Activated CD4-positive, alpha-beta T cell treated with anti-CD3 and anti-CD28 coated beads, Interleukin-2, Interleukin-6, amounts not matched to agents 100 ng/mL and 50 ng/mL, durations not matched to agents 16 hours and 8 hours (primary cell): ENCODE data around the gene KDM1A.

Experiments
- DNase-seq: peaks from one replicate; pipeline ENCODE4 v3.0.0-alpha.2; 2020

Gene KDM1A

DNA sequence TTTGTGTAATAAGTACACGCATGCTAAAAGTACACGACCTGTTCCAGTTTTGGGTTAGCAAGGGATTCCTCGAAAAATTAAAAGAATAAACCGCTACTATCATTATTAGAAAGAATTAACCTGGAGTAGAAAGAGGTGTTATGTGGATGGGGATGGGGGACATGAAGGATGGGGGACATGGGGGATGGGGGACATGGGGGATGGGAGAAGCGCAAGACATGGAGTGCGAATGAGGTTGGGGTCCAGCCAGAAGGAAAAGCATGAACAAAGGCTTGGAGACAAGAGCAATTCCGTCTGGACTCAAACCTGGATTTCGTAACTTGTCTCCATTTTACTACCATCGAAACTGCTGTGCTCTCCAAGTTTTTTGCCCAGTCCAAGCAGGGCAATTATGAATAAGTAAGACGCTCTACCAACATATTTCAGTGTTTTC lies 591 bp upstream of the KDM1A start:
- DNase-seq: no peak

DNA sequence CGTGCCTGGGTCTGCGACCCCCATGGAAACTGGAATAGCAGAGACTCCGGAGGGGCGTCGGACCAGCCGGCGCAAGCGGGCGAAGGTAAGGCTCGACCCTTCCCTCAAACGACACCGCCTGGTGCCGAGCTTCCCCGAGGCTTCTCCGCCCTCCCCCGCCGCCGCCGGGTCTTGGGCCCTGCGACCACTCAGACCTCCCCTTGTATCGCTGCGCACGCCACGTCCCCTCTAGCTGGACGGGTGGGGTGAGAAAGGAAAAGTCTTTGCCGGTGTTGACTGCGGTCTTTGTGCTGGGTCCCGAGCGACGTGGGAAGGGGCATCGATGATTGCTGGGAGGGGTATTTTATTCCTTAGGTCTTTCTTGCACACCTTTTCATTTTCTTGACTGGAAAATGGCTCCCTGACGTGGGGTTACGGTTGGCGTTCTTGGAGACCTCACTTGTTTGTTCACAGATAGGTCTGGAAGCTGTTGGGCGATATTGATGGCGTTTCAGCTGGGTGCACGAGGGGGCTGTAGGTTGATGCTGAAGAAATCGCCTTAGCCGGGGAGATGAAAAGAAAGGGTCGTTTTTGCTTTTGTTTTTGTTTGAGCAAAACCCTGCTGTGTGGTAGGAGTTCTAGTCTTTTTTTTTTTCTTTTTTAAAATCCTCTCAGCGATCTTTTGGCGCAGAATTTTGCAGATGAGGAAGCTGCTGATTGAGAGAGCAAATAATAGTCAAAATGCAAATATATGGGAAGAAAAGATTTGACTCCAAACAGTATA lies 776 bp downstream of the KDM1A start:
- DNase-seq: peak; percentile 27

DNA sequence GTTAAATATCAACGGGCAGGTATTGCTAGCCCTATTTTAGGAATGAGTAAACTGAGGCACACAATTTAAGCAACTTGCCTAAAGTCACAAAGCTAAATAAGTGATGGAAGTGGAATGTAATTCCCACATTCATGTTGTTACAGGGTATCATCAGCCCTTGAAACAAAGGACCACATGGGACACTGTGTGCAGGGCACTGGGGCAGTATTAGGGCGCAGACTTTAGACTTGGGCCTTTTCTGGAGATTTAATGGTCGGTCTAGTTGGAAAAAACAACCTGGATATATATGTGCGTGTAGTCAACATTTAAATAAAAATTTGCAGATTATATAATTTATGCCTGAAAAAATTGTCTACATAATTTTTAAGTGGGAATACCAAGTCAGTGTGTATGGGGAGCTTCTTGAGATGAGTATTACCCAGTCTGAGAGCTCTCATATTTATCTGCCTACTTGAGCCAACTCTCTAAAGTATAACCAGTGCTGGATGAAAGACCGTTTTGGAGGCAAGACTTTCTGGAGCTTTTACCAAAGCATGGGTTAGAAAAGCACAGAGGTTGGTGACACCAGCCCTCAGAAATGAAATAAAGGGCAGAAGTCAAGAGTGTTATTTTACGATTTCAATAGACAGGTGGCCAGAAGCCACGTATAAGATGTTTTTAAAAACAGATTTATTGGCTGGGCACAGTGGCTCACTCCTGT lies 1.6 kb downstream of the KDM1A start:
- no peak for DNase-seq

DNA sequence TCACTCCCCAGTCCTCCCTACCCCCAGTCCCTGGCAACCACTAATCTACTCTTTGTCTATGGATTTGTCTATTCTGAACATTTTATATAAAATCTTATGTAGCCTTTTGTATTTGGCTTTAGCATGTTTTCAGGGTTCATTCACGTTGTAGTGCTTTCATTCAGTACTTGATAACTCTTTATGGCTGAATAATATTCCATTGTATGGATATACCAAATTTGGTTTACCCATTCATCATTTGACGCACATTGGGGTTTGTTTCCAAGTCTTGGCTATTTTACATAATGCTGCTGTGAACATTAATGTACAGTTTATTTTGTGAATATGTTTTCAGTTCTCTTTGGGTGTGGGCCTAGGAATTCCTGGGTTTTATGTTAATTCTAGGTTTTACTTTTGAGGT lies 2.6 kb downstream of the KDM1A start:
- no peak for DNase-seq

DNA sequence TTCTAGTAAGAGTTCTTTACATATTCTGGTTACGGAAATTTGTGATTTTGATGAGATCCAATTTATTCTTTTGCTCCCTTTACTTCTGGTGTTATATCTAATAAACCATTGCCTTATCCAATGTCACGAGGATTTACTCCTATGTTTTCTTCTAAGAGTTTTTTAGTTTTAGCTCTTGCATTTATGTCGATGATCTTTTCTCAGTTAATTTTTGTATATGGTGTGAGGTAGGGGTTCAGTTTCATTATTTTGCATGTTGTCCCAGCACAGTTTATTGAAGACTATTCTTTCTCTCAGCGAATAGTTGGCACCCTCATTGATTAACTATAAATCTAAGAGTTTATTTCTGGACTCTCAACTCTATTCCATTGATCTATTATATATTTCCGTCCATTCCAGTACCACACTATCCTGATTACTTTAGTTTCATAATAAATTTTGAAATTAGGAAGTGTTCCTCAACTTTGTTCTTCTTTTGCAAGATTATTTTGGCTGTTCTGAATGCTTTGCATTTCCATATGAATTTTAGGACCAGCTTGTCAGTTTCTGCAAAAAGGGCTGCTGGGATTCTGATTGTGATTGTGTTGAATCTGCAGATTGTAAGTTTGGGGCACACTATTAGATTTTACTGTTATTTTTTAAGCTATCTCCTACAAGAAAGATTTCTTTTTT lies 4.0 kb downstream of the KDM1A start:
- DNase-seq: no peak

DNA sequence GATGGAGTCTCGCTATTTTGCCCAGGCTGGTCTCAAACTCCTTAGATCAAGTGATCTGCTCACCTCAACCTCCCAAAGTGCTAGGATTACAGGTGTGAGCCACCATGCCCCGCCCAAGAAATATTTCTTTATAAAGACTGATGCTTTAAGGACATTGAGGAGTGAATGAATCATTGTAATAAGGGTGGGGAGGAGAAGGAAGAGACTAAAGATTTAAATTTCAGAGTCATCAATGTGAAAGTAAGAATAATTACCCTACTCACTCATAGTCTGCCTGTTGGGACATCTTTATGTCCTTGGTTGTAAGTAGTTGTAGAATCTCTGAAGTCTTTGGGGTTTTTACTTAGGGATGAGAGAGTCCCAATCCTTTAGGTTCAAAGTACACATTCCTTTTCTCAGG lies 7.3 kb downstream of the KDM1A start:
- DNase-seq: no peak

DNA sequence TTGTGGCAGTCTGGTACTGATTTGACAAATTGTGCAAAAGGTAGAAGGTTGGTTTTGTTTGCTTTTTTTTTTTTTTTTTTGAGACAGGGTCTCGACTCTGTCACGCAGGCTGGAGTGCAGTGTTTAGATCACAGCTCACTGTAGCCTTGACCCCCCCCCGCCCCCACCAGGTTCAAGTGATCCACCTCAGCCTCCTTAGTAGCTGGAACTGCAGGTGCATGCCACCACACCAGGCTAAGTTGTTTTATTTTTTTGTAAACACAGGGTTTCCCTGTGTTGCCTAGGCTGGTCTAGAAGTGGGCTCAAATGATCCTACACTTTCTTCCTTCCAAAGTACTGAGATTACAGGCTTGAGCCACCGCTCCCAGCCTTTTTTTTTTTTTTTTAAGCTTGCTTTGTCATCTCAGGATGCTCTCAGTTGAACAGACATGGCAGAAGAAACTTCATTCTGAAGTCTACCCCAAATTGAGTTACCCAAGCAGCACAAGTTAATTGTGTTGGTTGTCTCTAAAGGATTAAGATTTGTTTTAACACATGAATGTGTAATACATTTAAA lies 8.2 kb downstream of the KDM1A start:
- no peak for DNase-seq

DNA sequence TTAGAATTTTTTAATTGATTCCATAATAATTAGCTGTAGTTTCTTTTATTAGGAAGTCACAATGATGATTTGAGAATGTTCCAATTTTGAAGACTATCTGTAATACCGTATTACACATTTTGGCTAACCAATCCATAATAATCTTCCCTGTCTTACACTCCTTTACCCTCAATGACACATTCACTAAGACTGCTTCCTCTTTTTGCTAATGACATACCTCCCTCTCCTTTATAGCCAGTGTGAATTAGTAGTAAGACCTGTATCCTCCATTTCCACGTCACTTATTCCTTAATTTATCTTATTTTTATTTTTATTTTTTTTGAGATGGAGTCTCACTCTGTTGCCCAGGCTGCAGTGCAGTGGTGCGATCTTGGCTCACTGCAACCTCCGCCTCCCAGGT lies 10.1 kb downstream of the KDM1A start:
- no peak for DNase-seq

DNA sequence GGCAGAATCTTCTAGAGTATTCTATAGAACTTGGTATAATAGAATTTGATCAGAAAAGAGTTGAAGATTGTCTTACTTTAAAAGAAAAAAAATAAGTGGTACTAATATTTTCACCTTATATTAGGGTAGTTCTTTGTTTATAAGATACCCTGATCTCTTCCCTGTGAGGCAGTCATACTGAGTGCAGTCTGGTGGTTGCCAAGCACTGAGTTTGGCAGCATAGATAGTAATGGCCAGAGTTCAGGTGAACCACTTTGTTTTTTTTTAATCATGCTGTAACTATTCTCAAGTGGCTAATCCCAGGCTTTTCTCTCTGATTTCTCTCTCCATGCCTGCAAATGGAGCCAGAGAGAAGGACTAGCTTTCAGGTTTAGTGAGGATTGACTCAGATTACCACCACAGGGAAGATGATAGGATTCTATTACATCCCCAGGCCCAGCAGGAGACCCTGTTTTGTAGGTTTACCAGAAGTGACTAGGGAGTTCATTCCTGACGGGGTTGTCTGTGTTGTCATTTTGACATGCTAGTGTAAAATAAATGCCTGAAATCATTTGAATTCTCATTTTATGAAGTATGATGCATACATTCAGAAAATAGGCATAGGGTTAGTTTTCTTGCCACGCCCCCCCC lies 16.7 kb downstream of the KDM1A start:
- no peak for DNase-seq

DNA sequence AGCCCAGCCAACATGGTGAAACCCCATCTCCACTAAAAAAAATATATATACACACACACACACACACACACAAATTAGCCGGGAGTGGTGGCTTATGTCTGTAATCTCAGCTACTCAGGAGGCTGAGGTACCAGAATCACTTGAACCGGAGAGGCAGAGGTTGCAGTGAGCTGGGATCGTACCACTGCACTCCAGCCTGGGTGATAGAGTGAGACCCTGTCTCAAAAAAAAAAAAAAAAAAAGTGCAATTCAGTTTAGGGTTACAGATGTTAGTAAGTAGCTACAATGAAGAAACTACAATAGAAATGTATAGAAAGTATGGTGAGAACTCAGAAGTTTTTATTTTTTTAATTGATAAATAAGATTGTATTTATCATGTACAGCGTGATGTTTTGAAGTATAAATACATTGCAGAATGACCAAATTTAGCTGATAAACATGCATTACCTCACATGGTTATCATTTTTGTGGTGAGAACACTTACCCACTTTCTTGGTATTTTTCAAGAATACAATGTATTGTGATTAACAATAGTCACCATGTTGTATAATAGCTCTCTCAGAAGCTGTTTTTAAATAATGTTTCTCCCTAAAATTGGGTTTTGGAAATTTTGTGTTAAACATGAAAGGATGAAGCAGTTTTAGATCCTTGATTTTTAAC lies 17.9 kb downstream of the KDM1A start:
- no peak for DNase-seq

DNA sequence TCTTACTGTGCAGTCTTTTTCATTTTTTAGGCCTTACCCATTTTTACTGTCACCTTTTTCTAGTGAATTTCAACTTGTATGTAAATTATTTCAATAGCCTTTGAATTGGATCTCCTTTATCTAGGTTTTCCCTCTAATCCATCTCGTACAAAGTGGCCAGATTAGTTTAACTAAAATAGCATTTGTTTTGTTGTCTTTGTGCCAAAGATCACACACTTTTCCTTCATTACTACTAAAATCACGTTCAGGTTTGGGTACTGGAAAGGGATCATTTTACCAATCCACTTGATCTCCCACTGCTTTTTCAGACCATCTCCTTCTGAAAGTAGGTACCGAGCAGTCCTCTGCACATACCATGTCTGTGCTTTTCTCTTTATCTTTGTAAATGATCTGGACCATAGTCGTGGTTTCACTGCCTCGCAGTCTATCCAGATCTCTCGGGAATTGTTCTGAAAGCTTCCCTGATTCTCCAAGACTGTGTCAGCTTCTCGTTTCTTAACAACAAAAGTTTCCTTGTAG lies 20.1 kb downstream of the KDM1A start:
- no peak for DNase-seq

DNA sequence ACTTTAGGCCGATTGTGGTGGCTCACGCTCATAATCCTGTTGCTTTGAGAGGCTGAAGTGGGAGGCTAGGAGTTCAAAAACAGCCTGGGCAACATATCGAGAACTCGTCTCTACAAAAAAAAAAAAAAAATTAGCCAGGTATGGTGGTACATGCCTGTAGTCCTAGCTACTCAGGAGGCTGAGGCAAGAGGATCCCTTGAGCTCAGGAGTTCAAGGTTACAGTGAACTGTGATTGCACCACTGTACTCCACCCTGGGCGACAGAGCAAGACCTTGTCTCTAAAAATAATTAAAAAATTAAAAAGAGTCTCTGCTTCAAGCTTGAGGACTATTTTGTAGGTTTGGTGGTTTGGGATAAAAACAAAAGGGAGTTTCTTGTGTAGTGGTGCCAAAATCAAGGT lies 21.2 kb downstream of the KDM1A start:
- DNase-seq: no peak

DNA sequence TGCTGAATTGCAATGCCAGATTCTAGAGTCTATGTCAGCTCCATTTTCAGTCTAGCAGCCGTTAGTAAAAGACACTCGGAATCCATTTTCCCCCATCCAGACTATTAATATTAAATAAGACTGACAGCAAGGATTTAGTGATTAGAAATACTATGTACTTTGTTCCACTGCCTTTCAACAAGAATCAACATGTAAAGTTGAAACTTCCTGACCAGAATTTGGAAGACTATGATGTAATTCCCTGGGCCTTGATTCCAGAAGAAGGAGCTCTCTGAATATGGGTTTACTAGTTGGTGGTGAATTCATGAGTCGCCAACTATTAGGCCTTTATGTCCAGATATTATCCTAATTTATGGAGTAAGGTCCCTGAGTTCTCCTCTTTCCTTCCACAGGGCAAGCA lies 24.8 kb downstream of the KDM1A start:
- DNase-seq: no peak

DNA sequence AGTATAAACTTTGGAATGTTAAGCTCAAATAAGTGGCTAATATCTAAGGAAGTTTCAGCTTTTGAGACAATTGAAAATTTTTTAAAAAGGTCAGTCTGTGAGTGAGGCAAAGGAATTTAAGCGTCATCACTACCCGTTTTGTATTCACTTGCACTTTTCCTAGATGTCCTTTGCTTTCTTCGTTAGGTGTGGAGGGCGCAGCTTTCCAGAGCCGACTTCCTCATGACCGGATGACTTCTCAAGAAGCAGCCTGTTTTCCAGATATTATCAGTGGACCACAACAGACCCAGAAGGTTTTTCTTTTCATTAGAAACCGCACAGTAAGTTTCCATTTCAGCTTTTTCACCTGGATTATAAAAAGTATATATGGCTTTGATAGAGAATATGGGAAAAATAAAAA lies 30.9 kb downstream of the KDM1A start:
- DNase-seq: no peak

DNA sequence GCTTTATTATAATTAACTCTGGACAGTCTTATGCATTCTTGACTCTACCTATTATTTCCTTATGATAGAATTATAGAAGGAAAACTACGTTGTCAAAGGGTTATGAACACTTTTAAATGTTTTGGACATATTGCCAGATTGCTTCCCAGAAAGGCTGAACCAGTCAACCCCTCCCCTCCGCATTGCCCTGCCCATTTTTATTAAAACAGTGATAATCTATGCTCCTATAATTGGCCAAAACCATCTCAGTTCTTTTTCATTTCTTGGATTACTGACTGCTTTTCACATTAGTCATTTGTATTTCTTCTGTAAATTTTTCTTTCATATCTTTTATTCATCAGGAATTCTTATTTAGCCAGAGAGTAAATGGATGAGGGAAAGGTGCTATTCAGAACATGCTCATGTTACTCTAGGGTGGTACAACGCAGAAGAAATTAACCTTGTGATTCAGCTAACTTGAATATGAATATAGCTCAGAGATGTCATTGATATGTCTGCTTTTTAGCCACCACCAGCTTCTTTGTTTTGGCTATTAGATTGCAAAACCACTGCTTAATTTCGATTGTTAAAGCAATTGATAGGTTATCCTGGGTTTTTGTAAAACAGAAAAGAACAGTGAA lies 32.1 kb downstream of the KDM1A start:
- DNase-seq: no peak

DNA sequence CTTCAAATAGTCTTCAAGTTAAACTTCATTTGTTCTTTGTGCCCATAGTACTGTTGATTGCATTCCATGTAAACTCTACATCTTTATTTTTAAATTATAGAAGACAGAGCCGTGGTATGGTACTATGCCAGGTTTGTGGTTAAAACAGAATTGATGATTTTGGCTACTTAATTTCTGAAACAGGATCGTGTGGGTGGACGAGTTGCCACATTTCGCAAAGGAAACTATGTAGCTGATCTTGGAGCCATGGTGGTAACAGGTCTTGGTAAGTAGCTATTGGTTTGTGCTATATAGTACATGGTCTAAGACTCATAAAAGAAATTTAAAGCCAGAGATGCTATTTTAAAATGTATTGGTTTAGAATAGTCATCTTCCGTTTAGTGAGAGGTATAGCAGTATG lies 38.0 kb downstream of the KDM1A start:
- no peak for DNase-seq

DNA sequence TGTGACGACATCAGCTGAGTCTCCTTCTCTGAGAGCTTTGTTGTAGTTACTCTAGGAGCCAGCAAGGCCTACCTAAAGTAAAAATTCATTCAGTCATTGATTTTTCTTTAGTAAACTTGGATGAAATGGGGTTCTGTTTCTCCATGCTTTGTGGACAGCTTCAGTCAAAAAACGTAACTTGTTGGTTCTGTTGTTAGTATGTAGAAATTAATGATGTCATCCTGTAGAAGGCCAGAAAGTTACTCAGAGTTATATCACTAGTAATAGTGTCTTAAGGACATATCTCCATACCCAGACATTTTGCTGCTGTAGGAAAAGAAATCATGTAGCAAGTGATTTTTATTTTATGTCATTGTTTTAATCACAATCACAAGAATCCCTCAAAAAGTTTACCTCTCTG lies 43.0 kb downstream of the KDM1A start:
- no peak for DNase-seq

DNA sequence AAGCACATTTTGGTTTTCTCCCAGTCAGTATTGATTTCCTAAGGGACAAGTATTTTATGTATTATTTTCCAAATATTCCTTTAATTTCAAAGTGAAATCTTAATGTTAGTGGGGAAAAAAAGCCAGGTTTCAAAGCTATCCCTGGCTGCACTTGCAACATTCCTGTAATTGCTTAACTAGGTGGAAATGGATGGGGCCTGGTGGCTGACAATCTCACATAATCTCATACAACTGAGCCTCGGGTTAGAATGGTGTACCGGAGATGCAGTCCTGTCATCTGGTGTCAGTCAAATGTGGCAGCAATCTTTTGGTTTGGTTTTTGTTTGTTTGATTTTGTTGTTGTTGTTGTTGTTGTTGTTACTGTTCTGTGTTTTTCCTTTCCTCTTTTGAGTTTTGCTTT lies 46.1 kb downstream of the KDM1A start:
- DNase-seq: no peak

DNA sequence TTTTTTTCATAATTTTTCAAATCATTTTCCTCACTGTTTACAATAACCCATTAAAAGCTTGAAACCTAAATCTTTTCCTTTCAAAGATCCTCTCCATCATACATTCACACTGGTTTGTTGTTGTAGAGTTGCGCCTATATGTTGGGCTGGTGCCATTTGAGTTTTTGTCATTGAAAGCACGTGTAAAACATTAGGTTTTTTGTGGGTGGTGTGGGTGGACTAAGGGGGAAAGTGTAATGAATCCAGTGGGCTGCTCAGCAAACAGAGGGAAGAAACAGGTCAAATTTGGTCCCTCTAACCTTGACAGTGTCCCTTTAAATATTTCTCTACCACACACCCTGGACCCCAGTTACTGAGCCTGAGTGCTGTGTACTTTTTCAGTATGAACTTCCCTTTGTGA lies 46.8 kb downstream of the KDM1A start:
- DNase-seq: no peak

DNA sequence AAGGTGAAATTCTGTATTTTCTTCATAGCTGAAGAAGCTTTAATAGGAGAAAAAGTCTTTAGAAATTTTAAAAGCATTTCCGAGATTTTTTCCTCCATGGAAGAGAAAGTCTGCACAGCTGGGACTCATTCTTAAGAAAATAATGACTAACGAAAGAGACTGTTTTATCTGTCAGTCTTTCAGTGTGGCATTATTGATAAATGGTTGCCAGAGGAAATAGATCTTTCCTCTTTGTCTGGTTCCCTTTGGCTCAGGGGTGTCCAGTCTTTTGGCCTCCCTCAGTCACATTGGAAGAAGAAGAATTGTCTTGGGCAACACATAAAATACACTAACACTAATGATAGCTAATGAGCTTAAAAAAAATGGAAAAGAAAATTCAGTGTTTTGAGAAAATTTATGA lies 49.9 kb downstream of the KDM1A start:
- DNase-seq: no peak

DNA sequence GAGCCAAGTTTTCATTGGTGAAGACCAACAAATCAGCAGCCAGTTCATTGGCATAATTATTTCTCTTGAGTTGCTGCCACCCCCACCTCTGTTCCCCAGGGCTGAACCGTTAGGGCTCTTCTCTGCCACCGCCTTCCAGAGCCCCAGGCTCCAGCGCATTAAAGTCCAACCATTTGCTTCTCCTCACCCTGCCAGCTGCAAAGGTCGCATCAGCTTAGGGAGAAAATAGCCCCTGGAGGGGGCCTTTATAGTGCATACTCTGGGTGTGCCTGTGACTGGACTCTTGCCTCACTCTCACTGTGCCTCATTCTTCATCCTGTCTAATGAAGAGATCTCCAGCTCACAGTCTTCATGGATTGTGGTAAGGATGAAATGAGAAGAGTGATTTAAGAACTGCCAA lies 50.4 kb downstream of the KDM1A start:
- no peak for DNase-seq

DNA sequence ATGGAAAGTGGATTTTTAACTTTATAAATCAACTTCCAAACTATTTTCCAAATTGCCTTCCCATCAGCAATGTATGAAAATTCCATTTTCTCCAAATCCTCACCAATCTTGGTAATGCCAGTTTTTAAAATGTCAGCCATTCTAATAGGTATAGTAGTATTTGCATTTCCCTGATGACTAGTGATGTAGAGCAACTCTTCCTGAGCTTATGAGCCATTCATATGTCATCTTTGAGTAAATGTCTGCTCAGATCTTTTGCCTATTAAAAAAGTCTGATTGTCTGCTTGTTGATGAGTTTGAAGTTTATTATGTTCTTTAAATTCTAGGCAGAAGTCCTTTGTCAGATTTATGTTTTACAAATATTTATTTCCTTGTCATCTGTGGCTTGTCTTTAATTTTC lies 54.7 kb downstream of the KDM1A start:
- DNase-seq: no peak
